Osteocyte (in vitro differentiated cells): ENCODE measurements around the gene EPB41L2. TPM values are rescaled to one million over a fixed set of nuclear protein-coding genes. Genes with fewer than 3 reads are reported as not detected.

Experiments used
- DNase-seq: peaks from one replicate; pipeline ENCODE4 v3.0.0; 2021; ENCODE audit warnings: mixed read lengths; ENCODE audit not compliant: unreplicated experiment; ENCODE audit errors: extremely low spot score
- H3K27ac Mint-ChIP-seq: one replicate; pipeline ENCODE4 v1.8.0; 2021; ENCODE audit warnings: mild to moderate bottlenecking, mixed read lengths; ENCODE audit not compliant: unreplicated experiment
- H3K27me3 Mint-ChIP-seq: one replicate; pipeline ENCODE4 v1.8.0; 2021; ENCODE audit warnings: mixed read lengths; ENCODE audit not compliant: unreplicated experiment
- H3K36me3 Mint-ChIP-seq: one replicate; pipeline ENCODE4 v1.8.0; 2021; ENCODE audit warnings: mixed read lengths; ENCODE audit not compliant: unreplicated experiment
- H3K4me1 Mint-ChIP-seq: one replicate; pipeline ENCODE4 v1.8.0; 2021; ENCODE audit warnings: mixed read lengths; ENCODE audit not compliant: unreplicated experiment
- H3K4me3 Mint-ChIP-seq: one replicate; pipeline ENCODE4 v1.8.0; 2021; ENCODE audit warnings: mild to moderate bottlenecking, moderate library complexity, mixed read lengths; ENCODE audit not compliant: unreplicated experiment
- H3K9me3 Mint-ChIP-seq: one replicate; pipeline ENCODE4 v1.8.0; 2021; ENCODE audit warnings: mixed read lengths; ENCODE audit not compliant: unreplicated experiment
- CTCF ChIP-seq: fragments of 200-600 bp; sonication (generic); IDR thresholded peaks from 2 replicates; pipeline ENCODE4 v1.5.0; 2021; ENCODE audit warnings: antibody characterized with exemption, mild to moderate bottlenecking, moderate library complexity
- total RNA-seq: library from RNA; stranded (reverse); gene quantifications from 2 replicates; pipeline ENCODE4 v1.2.1, GENCODE V29; 2021

Gene EPB41L2
- total RNA-seq, 1 donor from 2014 or later = 65.3 TPM

GRCh38 chr6:131058236-131058635 lies 4.8 kb downstream of the EPB41L2 start:
- Mint-ChIP-seq H3K27me3 (no peaks in the 10 kb centered on the region), H3K4me3 (no peak overlapping the region), H3K27ac (peak overlapping the region; percentile 88), H3K36me3 (peaks cover 22% of the 10 kb centered on the region), H3K9me3 (peaks cover 22% of the 10 kb centered on the region), H3K4me1 (peaks cover 40% of the 10 kb centered on the region)
- DNase-seq = no peak
- TF ChIP-seq CTCF = no peak

DNA sequence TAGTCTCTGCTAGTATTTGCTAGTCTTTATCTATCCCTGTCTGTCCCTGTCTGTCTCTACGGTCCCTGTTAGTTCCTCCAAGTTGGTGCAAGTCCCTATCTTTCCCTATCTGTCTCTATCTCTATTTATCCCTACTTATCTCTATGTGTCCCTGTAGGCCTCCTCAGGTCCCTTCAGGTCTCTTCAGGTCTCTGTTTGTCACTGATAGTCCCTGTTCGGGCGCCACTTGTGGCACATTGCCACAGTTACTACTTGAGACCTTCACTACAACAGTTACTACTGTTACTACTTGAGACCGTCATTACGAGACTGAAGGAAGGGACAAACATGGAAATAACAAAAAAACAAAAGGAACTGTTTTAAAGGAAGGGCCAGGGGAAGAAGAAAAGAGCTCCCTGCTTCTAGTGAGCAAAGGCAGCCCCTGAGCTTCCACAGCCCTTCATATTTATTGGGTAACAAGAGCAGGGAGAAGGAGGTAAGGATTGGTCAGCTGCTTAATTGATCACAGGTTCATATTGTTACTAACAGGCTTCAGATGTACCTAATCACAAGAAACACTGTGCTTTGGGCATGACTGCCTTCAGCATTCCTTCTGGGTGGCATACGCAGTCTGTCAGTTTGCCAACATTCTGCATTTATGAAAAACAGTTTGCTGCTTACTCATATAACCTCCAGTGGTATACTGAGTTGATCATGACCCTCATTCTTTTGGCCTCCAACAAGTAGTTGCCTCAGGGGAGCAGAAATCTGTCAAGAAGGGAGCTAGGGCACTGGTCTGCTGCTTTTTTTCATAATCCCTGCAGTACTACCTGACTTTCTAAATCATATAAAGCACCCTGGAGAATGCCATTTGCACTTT lies 8.4 kb downstream of the EPB41L2 start:
- TF ChIP-seq CTCF = no peak
- Mint-ChIP-seq H3K4me1 (peaks cover 40% of the 10 kb centered on the region), H3K9me3 (peaks cover 26% of the 10 kb centered on the region), H3K27me3 (no peaks in the 10 kb centered on the region), H3K36me3 (peaks cover 30% of the 10 kb centered on the region), H3K4me3 (no peak overlapping the region), H3K27ac (no peak overlapping the region)
- DNase-seq = no peak

GRCh38 chr6:131053546-131054240 lies 9.4 kb downstream of the EPB41L2 start:
- no peak overlapping the region for H3K27ac Mint-ChIP-seq
- H3K4me3 Mint-ChIP-seq = no peak overlapping the region
- H3K36me3 Mint-ChIP-seq = peaks cover 30% of the 10 kb centered on the region
- H3K4me1 Mint-ChIP-seq = peaks cover 41% of the 10 kb centered on the region
- DNase-seq = no peak
- no peaks in the 10 kb centered on the region for H3K27me3 Mint-ChIP-seq
- TF ChIP-seq CTCF = no peak
- peaks cover 26% of the 10 kb centered on the region for H3K9me3 Mint-ChIP-seq

DNA sequence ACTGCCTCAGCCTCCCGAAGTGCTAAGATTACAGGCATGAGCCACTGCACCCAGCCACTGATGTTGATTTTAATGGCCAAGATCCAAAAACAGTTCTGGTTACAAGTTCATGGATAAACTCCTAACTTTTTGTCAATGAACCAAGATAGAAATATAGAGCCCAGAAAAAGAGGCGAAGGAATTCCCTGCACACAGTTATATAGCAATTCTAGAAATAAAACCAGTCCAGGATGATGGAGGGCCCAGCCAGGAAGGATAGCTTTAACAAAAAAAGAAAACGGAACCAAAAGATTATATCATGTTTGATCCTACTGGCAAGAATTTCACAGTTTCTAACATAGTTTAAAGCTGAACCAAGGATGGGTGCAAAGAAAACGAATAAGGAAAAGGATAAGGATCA lies 10.9 kb downstream of the EPB41L2 start:
- Mint-ChIP-seq H3K4me3 (no peak overlapping the region), H3K4me1 (peaks cover 35% of the 10 kb centered on the region), H3K9me3 (peaks cover 24% of the 10 kb centered on the region), H3K27ac (no peak overlapping the region), H3K27me3 (no peaks in the 10 kb centered on the region), H3K36me3 (peaks cover 29% of the 10 kb centered on the region)
- no peak for DNase-seq
- TF ChIP-seq CTCF = no peak

GRCh38 chr6:131051341-131051740 lies 11.7 kb downstream of the EPB41L2 start:
- H3K27me3 Mint-ChIP-seq = no peaks in the 10 kb centered on the region
- no peak for DNase-seq
- peaks cover 16% of the 10 kb centered on the region for H3K9me3 Mint-ChIP-seq
- no peak overlapping the region for H3K27ac Mint-ChIP-seq
- H3K4me3 Mint-ChIP-seq = no peak overlapping the region
- peaks cover 35% of the 10 kb centered on the region for H3K4me1 Mint-ChIP-seq
- TF ChIP-seq CTCF = no peak
- peaks cover 21% of the 10 kb centered on the region for H3K36me3 Mint-ChIP-seq
